ENCODE data around the gene TAT.

- TF ChIP-seq CTCF (conservative IDR thresholded peaks at IDR 0.05; ENCODE audit: low read length) (no peak), EZH2phosphoT487 (IDR thresholded peaks at IDR 0.05; ENCODE audit: borderline replicate concordance) (no peak)
Measured at GRCh38 chr16:71574702-71575101, 2.2 kb downstream of the TAT start.
